HCT116 (cell line): Measurements from ENCODE around the gene SEPHS2. TPM values are rescaled to one million over a fixed set of nuclear protein-coding genes. Genes with fewer than 3 reads are reported as not detected.

Experiments used
- ATAC-seq: fragments of 200-7000 bp; cut with Tn5 transposase; 2 replicates; pipeline ENCODE4 v1.9.1; 2020; ENCODE audit warnings: mild to moderate bottlenecking, moderate library complexity
- BruUV-seq: library from RNA; stranded (reverse); fragments of 400-500 nt; replicated peaks from 2 replicates; lab custom pipeline; 2021; lab: Mats Ljungman, UMichigan
- CTCF ChIA-PET: fragments of 300-600 bp; sonication (Branson Sonifier 250); formaldehyde crosslinking; loops from one replicate; lab custom pipeline; 2021; ENCODE audit warnings: antibody characterized with exemption; lab: Charles Lee
- POLR2A ChIA-PET: fragments of 300-600, 350-600 bp; sonication (Branson Sonifier 250); formaldehyde crosslinking; loops from one replicate; lab custom pipeline; 2021; ENCODE audit warnings: antibody characterized with exemption; lab: Charles Lee
- RAD21 ChIA-PET, 2 experiments: fragments of 300-600 bp; sonication (Branson Sonifier 250); formaldehyde crosslinking; loops; one replicate each; lab custom pipeline; 2023; ENCODE audit warnings: low total read pairs in 2 of 2; ENCODE audit not compliant: uncharacterized antibody in 2 of 2, unreplicated experiment in 2 of 2, low non-redundant PET in 1 of 2; lab: Charles Lee
- DNase-seq: peaks from one replicate; pipeline ENCODE4 v3.0.0-alpha.2; 2010; ENCODE audit warnings: low read depth, low spot score
- H2AFZ ChIP-seq: fragments of 200-600 bp; shearing (Covaris generic), sonication (generic); 2 replicates; pipeline ENCODE4 v1.6.1; 2017; ENCODE audit warnings: low read depth, mixed run types, mixed read lengths, antibody characterized with exemption, low read length; ENCODE audit not compliant: poor library complexity, severe bottlenecking
- H3K27ac ChIP-seq: 2 replicates; pipeline ENCODE4 v1.5.1; 2012; ENCODE audit warnings: low read depth, low read length
- H3K27me3 ChIP-seq: fragments of 200-600 bp; sonication (generic); 2 replicates; pipeline ENCODE4 v1.6.1; 2016; ENCODE audit warnings: mixed run types, low read length, mixed read lengths; ENCODE audit not compliant: insufficient read depth
- H3K36me3 ChIP-seq, 2 experiments: fragments of 200-500 bp in 1 of 2; fragments of 200-600 bp in 1 of 2; sonication (Bioruptor generic) in 1 of 2; sonication (generic) in 1 of 2; 2 replicates each; pipeline versions ENCODE4 v1.5.1 to v1.6.1; 2014 to 2016; ENCODE audit warnings: low read length in 2 of 2, inconsistent platforms in 1 of 2, mixed read lengths in 1 of 2, mixed run types in 1 of 2; ENCODE audit not compliant: insufficient read depth in 2 of 2, control insufficient read depth in 1 of 2
- H3K4me1 ChIP-seq, 2 experiments: fragments of 200-600 bp in 1 of 2; sonication (generic) in 1 of 2; 2 replicates each; pipeline versions ENCODE4 v1.5.1 to v1.6.1; 2012 to 2017; ENCODE audit warnings: low read length in 2 of 2, inconsistent platforms in 1 of 2, mild to moderate bottlenecking in 1 of 2, mixed read lengths in 1 of 2, mixed run types in 1 of 2, moderate library complexity in 1 of 2; ENCODE audit not compliant: insufficient read depth in 2 of 2, control insufficient read depth in 1 of 2
- H3K4me2 ChIP-seq: fragments of 200-600 bp; sonication (generic); 2 replicates; pipeline ENCODE4 v1.6.1; 2017; ENCODE audit warnings: mixed run types, low read length, mixed read lengths
- H3K4me3 ChIP-seq, 2 experiments: fragments of 200-600 bp in 1 of 2; sonication (generic) in 1 of 2; replicated peaks in 1 of 2; 2 replicates each; pipeline ENCODE4 v1.5.1; 2011 to 2016; ENCODE audit warnings: low read length in 2 of 2, control low read depth in 1 of 2, low read depth in 1 of 2, mild to moderate bottlenecking in 1 of 2, mixed read lengths in 1 of 2, mixed run types in 1 of 2
- H3K79me2 ChIP-seq: fragments of 200-600 bp; sonication (generic); 2 replicates; pipeline ENCODE4 v1.6.1; 2017; ENCODE audit warnings: mild to moderate bottlenecking, mixed run types, low read length, moderate library complexity, mixed read lengths; ENCODE audit not compliant: insufficient read depth
- H3K9ac ChIP-seq: fragments of 200-600 bp; sonication (generic); 2 replicates; pipeline ENCODE4 v1.6.1; 2016; ENCODE audit warnings: low read length, mixed read lengths
- H3K9me2 ChIP-seq: fragments of 200-600 bp; sonication (generic), shearing (Covaris generic); 2 replicates; pipeline ENCODE4 v1.6.1; 2017; ENCODE audit warnings: mixed run types, mild to moderate bottlenecking, moderate library complexity; ENCODE audit not compliant: insufficient read depth
- H3K9me3 ChIP-seq, 2 experiments: fragments of 200-500 bp in 1 of 2; fragments of 200-600 bp in 1 of 2; sonication (Bioruptor generic) in 1 of 2; sonication (generic) in 1 of 2; 2 replicates each; pipeline ENCODE4 v1.6.1; 2014 to 2017; ENCODE audit warnings: low read length in 2 of 2, mixed read lengths in 2 of 2, inconsistent platforms in 1 of 2, low read depth in 1 of 2, mild to moderate bottlenecking in 1 of 2, mixed run types in 1 of 2, moderate library complexity in 1 of 2; ENCODE audit not compliant: control insufficient read depth in 1 of 2, insufficient read depth in 1 of 2
- H4K20me1 ChIP-seq: fragments of 200-600 bp; sonication (generic), shearing (Covaris generic); 2 replicates; pipeline ENCODE4 v1.6.1; 2017; ENCODE audit warnings: mixed run types, mild to moderate bottlenecking, moderate library complexity; ENCODE audit not compliant: insufficient read depth
- ATF3 ChIP-seq: IDR thresholded peaks from 2 replicates; pipeline ENCODE4 v1.6.1; 2012
- CEBPB ChIP-seq: IDR thresholded peaks from 2 replicates; pipeline ENCODE4 v1.6.1; 2012; ENCODE audit warnings: low read depth
- CTCF ChIP-seq, 3 experiments: fragments of 200-600 bp in 1 of 3; sonication (generic) in 1 of 3; IDR thresholded peaks in 2 of 3; conservative IDR thresholded peaks in 1 of 3; 2 replicates each; pipeline ENCODE4 v1.5.1; 2012 to 2017; ENCODE audit warnings: low read depth in 2 of 3, low read length in 2 of 3, antibody characterized with exemption in 1 of 3, borderline replicate concordance in 1 of 3, control low read depth in 1 of 3, mild to moderate bottlenecking in 1 of 3, mixed read lengths in 1 of 3, mixed run types in 1 of 3, moderate library complexity in 1 of 3; ENCODE audit not compliant: insufficient read depth in 1 of 3
- EGR1 ChIP-seq: IDR thresholded peaks from 2 replicates; pipeline ENCODE4 v1.6.1; 2012; ENCODE audit warnings: low read depth
- ELF1 ChIP-seq: IDR thresholded peaks from 2 replicates; pipeline ENCODE4 v1.6.1; 2012; ENCODE audit warnings: low read depth, borderline replicate concordance
- EZH2 ChIP-seq: fragments of 200-600 bp; sonication (generic); IDR thresholded peaks from 2 replicates; pipeline ENCODE4 v1.6.1; 2017; ENCODE audit warnings: antibody characterized with exemption, mixed run types
- EZH2phosphoT487 ChIP-seq: fragments of 200-600 bp; IDR thresholded peaks from 2 replicates; pipeline ENCODE4 v1.6.1; 2018; ENCODE audit warnings: antibody characterized with exemption, borderline replicate concordance
- FOSL1 ChIP-seq: IDR thresholded peaks from 2 replicates; pipeline ENCODE4 v1.6.1; 2012; ENCODE audit warnings: low read depth
- JUND ChIP-seq: IDR thresholded peaks from 2 replicates; pipeline ENCODE4 v1.6.1; 2012
- MAX ChIP-seq: IDR thresholded peaks from 2 replicates; pipeline ENCODE4 v1.6.1; 2012
- POLR2A ChIP-seq: IDR thresholded peaks from 2 replicates; pipeline ENCODE4 v1.7.0; 2011; ENCODE audit warnings: borderline replicate concordance; ENCODE audit not compliant: insufficient read depth, insufficient read length; ENCODE audit errors: extremely low read depth
- RAD21 ChIP-seq: IDR thresholded peaks from 2 replicates; pipeline ENCODE4 v1.6.1; 2012; ENCODE audit warnings: low read depth, mild to moderate bottlenecking
- REST ChIP-seq: IDR thresholded peaks from 2 replicates; pipeline ENCODE4 v1.6.1; 2012; ENCODE audit warnings: low read depth
- SRF ChIP-seq: IDR thresholded peaks from 2 replicates; pipeline ENCODE4 v1.6.1; 2012; ENCODE audit warnings: low read depth
- TCF7L2 ChIP-seq: IDR thresholded peaks from 2 replicates; pipeline ENCODE4 v1.7.0; 2011; ENCODE audit warnings: borderline replicate concordance, inconsistent platforms; ENCODE audit not compliant: insufficient read depth, insufficient read length; ENCODE audit errors: extremely low read depth
- YY1 ChIP-seq: IDR thresholded peaks from 2 replicates; pipeline ENCODE4 v1.6.1; 2011; ENCODE audit warnings: low read length, low read depth, moderate library complexity, mild to moderate bottlenecking; ENCODE audit not compliant: insufficient replicate concordance; ENCODE audit errors: extremely low read depth
- ZBTB33 ChIP-seq: IDR thresholded peaks from 2 replicates; pipeline ENCODE4 v1.6.1; 2011; ENCODE audit warnings: mild to moderate bottlenecking, low read length, moderate library complexity; ENCODE audit not compliant: insufficient replicate concordance; ENCODE audit errors: extremely low read depth
- ZFX ChIP-seq: fragments of 450-650 bp; IDR thresholded peaks from 2 replicates; pipeline ENCODE4 v1.6.1; 2017
- ZNF274 ChIP-seq: fragments of 200-500 bp; sonication (Bioruptor generic); IDR thresholded peaks from 2 replicates; pipeline ENCODE4 v1.6.1; 2014; ENCODE audit warnings: mild to moderate bottlenecking, low read depth, low read length, inconsistent platforms
- intact Hi-C: fragments of 100-400 bp; cut with micrococcal nuclease; formaldehyde crosslinking; loops from 2 replicates; pipeline ENCODE4 v1.10.0; 2022
- total RNA-seq: library from RNA; stranded (reverse); gene quantifications from one replicate; pipeline ENCODE4 v1.2.1, GENCODE V29; 2021; ENCODE audit not compliant: unreplicated experiment

The SEPHS2 gene
- total RNA-seq, 1 experiment from 2014 or later = 51.3 TPM

GRCh38 chr16:30473231-30474073 lies 27.8 kb upstream of the SEPHS2 start:
- TF ChIP-seq EZH2 (no peak), ZFX (no peak), REST (no peak), ZBTB33 (no peak), JUND (no peak), ATF3 (no peak), YY1 (no peak), MAX (no peak), CTCF (IDR thresholded peaks at IDR 0.05 in 2 of 3, conservative IDR thresholded peaks at IDR 0.05 in 1 of 3; ENCODE audit: borderline replicate concordance in 1 of 3, insufficient read depth in 1 of 3, low read depth in 2 of 3, low read length in 2 of 3) (no peak), FOSL1 (no peak), ELF1 (no peak), RAD21 (no peak), CEBPB (no peak), EZH2phosphoT487 (no peak), TCF7L2 (no peak), SRF (no peak), ZNF274 (no peak), EGR1 (no peak), POLR2A (no peak)
- H3K79me2 ChIP-seq = no peaks in the 10 kb centered on the region
- BruUV-seq = no TSS peak
- 0 out of 2 replicates have a peak, but pooled peaks cover 5% of the 10 kb centered on the region for H3K27me3 ChIP-seq
- intact Hi-C loops = no loop called here
- H3K27ac ChIP-seq = no peak overlapping the region
- DNase-seq = no peak
- H3K9ac ChIP-seq = no peak overlapping the region
- ATAC-seq = no peak
- H3K4me1 ChIP-seq = no peaks in the 10 kb centered on the region
- H4K20me1 ChIP-seq = no peaks in the 10 kb centered on the region
- no peak overlapping the region for H2AFZ ChIP-seq
- ChIA-PET CTCF (no interaction called here), POLR2A (no interaction called here), RAD21 (no interaction called here)
- no peaks in the 10 kb centered on the region for H3K9me3 ChIP-seq
- H3K4me2 ChIP-seq = no peak overlapping the region
- H3K4me3 ChIP-seq = no peak overlapping the region
- H3K36me3 ChIP-seq = no peaks in the 10 kb centered on the region
- H3K9me2 ChIP-seq = no peaks in the 10 kb centered on the region
